KOPT-K1 (cell line): ENCODE measurements around the gene IGF1R.

Experiments used
- H3K27ac ChIP-seq: fragments of 200-600 bp; sonication (generic); 2 replicates; pipeline ENCODE4 v1.5.1; 2016; ENCODE audit warnings: antibody characterized with exemption, mild to moderate bottlenecking, low read depth, low read length; ENCODE audit not compliant: poor library complexity, severe bottlenecking
- H3K36me3 ChIP-seq: fragments of 200-600 bp; sonication (generic); 2 replicates; pipeline ENCODE4 v1.5.1; 2017; ENCODE audit warnings: antibody characterized with exemption, mild to moderate bottlenecking, low read length, moderate library complexity; ENCODE audit not compliant: insufficient read depth
- H3K9me3 ChIP-seq: fragments of 200-600 bp; sonication (generic); 2 replicates; pipeline ENCODE4 v1.5.1; 2017; ENCODE audit warnings: antibody characterized with exemption, low read length, mild to moderate bottlenecking; ENCODE audit not compliant: insufficient read depth, poor library complexity, severe bottlenecking

IGF1R gene

GRCh38 chr15:98823616-98824015 lies 175.3 kb downstream of the IGF1R start:
- no peaks in the 10 kb centered on the region for H3K36me3 ChIP-seq
- H3K9me3 ChIP-seq, result peaks cover 5% of the 10 kb centered on the region
- H3K27ac ChIP-seq, result no peak overlapping the region

GRCh38 chr15:98824595-98824994 lies 176.3 kb downstream of the IGF1R start:
- Histone ChIP-seq H3K36me3 (no peaks in the 10 kb centered on the region), H3K27ac (no peak overlapping the region), H3K9me3 (peaks cover 14% of the 10 kb centered on the region)

DNA sequence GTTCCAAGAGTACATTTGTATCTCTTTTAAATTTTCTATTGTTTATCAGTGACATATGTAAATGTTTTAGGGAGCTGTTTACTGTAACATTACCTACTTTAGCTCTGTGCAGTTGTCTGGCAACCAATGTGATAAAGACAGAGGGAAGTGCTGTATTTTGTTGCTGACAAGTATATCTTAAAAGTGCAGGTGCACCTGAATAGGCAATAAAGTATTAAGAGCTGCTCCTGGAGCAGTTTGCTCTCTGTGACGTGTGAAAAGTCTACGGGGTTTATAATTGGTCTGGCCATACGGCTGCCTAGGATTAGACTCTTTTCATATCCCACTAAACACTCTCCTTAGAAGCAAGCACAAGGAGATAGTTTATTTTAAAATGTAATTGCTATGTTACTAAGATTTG lies 178.3 kb downstream of the IGF1R start:
- Histone ChIP-seq H3K9me3 (peaks cover 34% of the 10 kb centered on the region), H3K27ac (no peak overlapping the region), H3K36me3 (no peaks in the 10 kb centered on the region)

DNA sequence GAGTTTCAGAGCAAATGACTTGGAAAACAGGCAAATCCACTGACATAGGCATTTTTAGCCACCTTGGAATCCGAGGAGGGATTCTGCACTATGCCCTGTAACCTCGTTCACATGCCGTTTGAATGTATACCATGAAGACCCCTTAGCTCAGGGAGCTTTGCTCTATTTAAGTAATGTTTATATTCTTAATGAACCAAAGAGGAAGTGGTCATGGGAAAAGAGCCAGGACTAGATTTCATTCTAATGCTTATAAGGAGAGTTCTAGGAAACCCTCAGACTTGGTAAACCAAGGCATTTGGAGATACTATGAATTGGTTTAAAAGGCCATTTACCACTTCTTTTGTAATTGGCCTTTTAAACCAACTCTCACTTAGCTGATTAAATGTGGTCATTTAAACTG lies 178.9 kb downstream of the IGF1R start:
- H3K9me3 ChIP-seq, result peaks cover 40% of the 10 kb centered on the region
- no peak overlapping the region for H3K27ac ChIP-seq
- no peaks in the 10 kb centered on the region for H3K36me3 ChIP-seq

DNA sequence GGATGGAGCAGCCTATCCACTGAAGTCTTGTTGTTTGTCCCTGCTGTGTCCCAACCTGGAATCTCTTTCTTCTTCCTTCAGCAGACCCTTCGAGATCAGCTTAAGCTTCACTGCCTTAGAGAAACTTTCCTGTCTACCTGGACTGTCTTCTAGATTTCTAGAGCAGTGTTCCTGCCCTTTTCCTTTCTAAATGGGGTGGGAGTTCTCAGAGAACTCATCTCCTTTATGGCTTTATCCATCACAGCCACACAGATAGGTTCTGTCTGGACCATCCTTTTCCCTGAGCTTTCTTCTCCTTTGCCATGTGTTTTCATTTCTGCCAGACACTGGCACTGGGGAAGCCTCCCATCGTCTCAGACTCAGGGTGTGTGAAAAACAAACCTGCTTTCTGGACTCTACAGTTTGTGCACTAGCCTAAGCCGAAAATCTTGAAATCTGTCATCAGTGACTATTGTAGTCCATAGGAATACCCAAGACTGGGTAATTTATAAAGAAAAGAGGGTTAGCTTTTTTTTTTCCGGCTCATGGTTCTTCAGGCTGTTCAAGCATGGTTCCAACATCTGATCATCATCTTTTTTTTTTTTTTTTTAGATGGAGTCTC lies 181.8 kb downstream of the IGF1R start:
- Histone ChIP-seq H3K9me3 (peaks cover 40% of the 10 kb centered on the region), H3K27ac (no peak overlapping the region), H3K36me3 (no peaks in the 10 kb centered on the region)

- Histone ChIP-seq H3K36me3 (no peaks in the 10 kb centered on the region), H3K9me3 (peaks cover 23% of the 10 kb centered on the region), H3K27ac (no peak overlapping the region)
These were observed 186.6 kb downstream of the IGF1R start for GRCh38 chr15:98834976-98835375.

- H3K9me3 ChIP-seq, result peaks cover 14% of the 10 kb centered on the region
- H3K27ac ChIP-seq, result no peak overlapping the region
- H3K36me3 ChIP-seq, result no peaks in the 10 kb centered on the region
These were observed 187.5 kb downstream of the IGF1R start for GRCh38 chr15:98835876-98836275.

DNA sequence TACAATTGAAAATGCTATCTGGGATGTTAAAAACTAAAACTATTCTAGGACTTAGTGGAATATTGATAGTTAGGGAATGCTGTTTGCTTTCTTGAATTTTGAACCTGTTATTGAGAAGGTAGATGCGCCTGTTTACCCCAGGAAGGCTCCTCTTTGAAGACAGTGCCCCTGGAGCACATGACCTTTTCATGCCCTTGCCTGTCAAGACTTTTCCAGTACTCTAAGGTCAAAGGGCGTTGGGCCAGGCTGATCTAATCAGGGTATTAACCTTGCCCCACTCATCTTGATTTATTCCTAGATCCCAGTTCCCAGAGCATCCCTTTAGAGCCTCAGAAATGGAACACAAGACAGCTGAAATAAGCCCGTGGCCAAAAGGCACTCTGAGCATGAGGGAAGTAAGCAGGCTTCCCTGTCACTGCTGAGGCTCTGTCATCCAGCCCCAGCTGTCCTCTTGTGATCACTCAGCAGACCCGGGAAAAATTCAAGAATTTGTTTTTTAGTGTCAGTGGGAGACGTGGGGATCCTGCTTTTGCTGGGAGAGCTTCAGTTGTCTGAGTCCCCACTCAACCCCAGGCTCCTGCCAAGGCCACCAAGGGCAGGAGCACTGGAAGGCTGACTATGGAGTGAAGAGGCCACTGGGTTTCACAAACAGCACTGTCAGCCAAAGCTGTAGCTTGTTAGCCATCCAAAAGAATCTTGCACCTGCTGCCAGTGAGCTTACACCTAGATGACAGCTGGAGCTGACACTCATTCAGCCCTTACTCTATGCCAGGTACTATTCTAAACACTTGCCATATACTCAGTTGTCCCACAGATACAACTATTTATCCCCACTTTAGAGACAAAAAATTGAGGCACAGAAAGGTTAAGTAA lies 190.3 kb downstream of the IGF1R start:
- H3K9me3 ChIP-seq, result no peaks in the 10 kb centered on the region
- H3K36me3 ChIP-seq, result no peaks in the 10 kb centered on the region
- H3K27ac ChIP-seq, result no peak overlapping the region

DNA sequence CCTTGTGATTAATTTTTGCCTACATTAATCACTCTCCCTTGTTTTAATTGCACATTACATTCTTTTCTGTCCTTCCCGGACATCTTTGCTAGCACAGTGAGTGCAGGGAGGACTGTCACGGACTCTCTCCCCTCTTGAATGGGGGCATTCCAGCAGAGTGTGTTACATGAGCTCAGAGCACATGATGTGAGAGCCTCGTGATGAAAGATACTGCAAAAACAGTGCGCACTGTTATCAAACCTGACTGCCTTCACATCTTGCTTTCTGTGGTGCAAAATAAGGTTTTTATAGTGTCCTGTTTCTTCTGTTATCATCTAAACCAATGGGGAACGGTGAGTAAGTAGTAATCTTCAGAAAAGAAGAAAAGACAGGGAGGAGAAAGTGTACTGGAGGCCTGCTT lies 191.7 kb downstream of the IGF1R start:
- Histone ChIP-seq H3K36me3 (no peaks in the 10 kb centered on the region), H3K9me3 (no peaks in the 10 kb centered on the region), H3K27ac (no peak overlapping the region)

- Histone ChIP-seq H3K27ac (no peak overlapping the region), H3K36me3 (no peaks in the 10 kb centered on the region), H3K9me3 (no peaks in the 10 kb centered on the region)
These were observed 193.2 kb downstream of the IGF1R start for GRCh38 chr15:98841419-98841970.

GRCh38 chr15:98842192-98842972 lies 194.0 kb downstream of the IGF1R start:
- no peak overlapping the region for H3K27ac ChIP-seq
- H3K9me3 ChIP-seq, result no peaks in the 10 kb centered on the region
- no peaks in the 10 kb centered on the region for H3K36me3 ChIP-seq

GRCh38 chr15:98842973-98843285 lies 194.6 kb downstream of the IGF1R start:
- no peaks in the 10 kb centered on the region for H3K36me3 ChIP-seq
- no peak overlapping the region for H3K27ac ChIP-seq
- no peaks in the 10 kb centered on the region for H3K9me3 ChIP-seq

- Histone ChIP-seq H3K9me3 (no peaks in the 10 kb centered on the region), H3K36me3 (no peaks in the 10 kb centered on the region), H3K27ac (no peak overlapping the region)
These were observed 195.5 kb downstream of the IGF1R start for GRCh38 chr15:98843844-98844243.

- H3K9me3 ChIP-seq, result no peaks in the 10 kb centered on the region
- no peak overlapping the region for H3K27ac ChIP-seq
- no peaks in the 10 kb centered on the region for H3K36me3 ChIP-seq
These were observed 195.9 kb downstream of the IGF1R start for GRCh38 chr15:98844261-98844660.

GRCh38 chr15:98845138-98845884 lies 197.0 kb downstream of the IGF1R start:
- Histone ChIP-seq H3K36me3 (no peaks in the 10 kb centered on the region), H3K27ac (no peak overlapping the region), H3K9me3 (no peaks in the 10 kb centered on the region)
